ENCODE measurements around the gene CHAC1. TPM values are rescaled to one million over a fixed set of nuclear protein-coding genes. Genes with fewer than 3 reads are reported as not detected.
"Not testable (repeated sequence)": the region's sequence is repeated elsewhere in the genome, so short reads cannot be mapped to it uniquely, and the experiment has no call there.

Gene CHAC1
- total RNA-seq, 1 donor from 2014 or later: 45.6 TPM

GRCh38 chr15:40959331-40960141 is 6.3 kb downstream of the CHAC1 start:
- DNase-seq: no peak
- Mint-ChIP-seq H3K9me3 (ENCODE audit: unreplicated experiment) (peaks cover 6% of the 10 kb centered on the region), H3K4me1 (ENCODE audit: low read depth, unreplicated experiment) (peaks cover 7% of the 10 kb centered on the region), H3K27me3 (ENCODE audit: unreplicated experiment) (peaks cover 10% of the 10 kb centered on the region), H3K27ac (ENCODE audit: unreplicated experiment) (no peak overlapping the region), H3K36me3 (ENCODE audit: unreplicated experiment) (peaks cover 5% of the 10 kb centered on the region), H3K4me3 (ENCODE audit: unreplicated experiment) (no peak overlapping the region)
- no peak for TF ChIP-seq CTCF (IDR thresholded peaks at IDR 0.05; ENCODE audit: partially characterized antibody, unreplicated experiment)

DNA sequence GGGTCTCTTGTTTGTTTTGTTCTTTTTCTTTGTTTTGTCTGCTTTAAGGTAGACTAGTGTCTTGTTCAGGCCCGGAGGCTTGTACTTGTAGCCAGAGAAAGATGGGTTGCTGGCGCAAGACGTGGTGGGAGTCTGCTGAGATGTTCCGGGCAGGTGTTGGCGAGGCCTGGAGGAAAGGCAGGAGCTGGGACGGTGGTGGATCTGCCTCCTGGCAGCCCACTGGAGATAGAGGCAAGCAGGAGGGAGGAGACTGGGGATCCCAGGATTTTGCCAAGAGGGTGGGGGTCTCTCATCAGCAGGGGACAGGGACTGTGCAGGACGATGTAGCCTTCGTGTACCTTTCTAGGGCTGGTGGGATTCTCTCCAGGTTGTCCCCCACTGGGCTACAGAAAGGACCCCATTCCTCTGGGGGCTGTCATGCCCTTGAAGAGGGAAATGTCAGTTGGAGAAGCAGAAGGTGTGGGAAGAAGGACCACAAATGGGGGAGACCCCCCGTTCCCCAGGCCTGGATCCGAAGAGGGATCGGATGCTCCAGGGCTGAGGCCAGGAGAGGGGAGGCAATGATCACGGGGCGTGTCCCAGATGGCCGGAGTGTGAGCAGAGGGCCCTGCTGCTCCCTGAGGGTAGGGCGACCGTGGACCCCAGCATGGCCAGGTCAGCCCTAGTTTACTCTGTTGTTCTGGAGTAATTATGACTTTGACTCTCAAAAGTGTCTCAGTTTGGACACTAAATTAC is 7.0 kb downstream of the CHAC1 start:
- Mint-ChIP-seq H3K4me3 (ENCODE audit: unreplicated experiment) (no peak overlapping the region), H3K36me3 (ENCODE audit: unreplicated experiment) (peaks cover 5% of the 10 kb centered on the region), H3K27me3 (ENCODE audit: unreplicated experiment) (peaks cover 10% of the 10 kb centered on the region), H3K9me3 (ENCODE audit: unreplicated experiment) (peaks cover 4% of the 10 kb centered on the region), H3K4me1 (ENCODE audit: low read depth, unreplicated experiment) (peaks cover 7% of the 10 kb centered on the region), H3K27ac (ENCODE audit: unreplicated experiment) (no peak overlapping the region)
- no peak for DNase-seq
- TF ChIP-seq CTCF (IDR thresholded peaks at IDR 0.05; ENCODE audit: partially characterized antibody, unreplicated experiment): no peak

DNA sequence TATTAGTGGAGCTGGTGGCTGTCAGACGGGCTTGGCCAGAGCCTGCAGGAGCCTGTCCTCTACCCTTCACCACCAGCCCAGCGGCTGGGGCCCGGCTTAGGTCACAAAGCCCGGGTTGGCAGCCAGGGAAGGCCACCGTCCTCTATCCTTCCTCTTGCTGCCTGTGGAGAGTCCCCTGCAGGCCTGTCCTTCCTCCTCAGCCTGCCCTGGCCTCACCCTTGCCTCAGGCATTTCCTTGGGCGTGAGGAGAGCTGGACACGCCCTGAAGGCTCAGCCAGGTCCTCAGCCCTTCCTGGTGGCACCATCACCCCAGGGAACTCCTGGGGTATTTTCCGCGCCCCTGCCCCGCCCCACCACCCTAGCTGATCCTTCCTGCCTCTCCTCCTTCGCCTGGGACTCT is 7.7 kb downstream of the CHAC1 start:
- peaks cover 5% of the 10 kb centered on the region for H3K36me3 Mint-ChIP-seq (ENCODE audit: unreplicated experiment)
- peaks cover 4% of the 10 kb centered on the region for H3K9me3 Mint-ChIP-seq (ENCODE audit: unreplicated experiment)
- TF ChIP-seq CTCF (IDR thresholded peaks at IDR 0.05; ENCODE audit: partially characterized antibody, unreplicated experiment): no peak
- DNase-seq: no peak
- peaks cover 8% of the 10 kb centered on the region for H3K4me1 Mint-ChIP-seq (ENCODE audit: low read depth, unreplicated experiment)
- H3K27me3 Mint-ChIP-seq (ENCODE audit: unreplicated experiment): peaks cover 10% of the 10 kb centered on the region
- no peak overlapping the region for H3K27ac Mint-ChIP-seq (ENCODE audit: unreplicated experiment)
- H3K4me3 Mint-ChIP-seq (ENCODE audit: unreplicated experiment): no peak overlapping the region

DNA sequence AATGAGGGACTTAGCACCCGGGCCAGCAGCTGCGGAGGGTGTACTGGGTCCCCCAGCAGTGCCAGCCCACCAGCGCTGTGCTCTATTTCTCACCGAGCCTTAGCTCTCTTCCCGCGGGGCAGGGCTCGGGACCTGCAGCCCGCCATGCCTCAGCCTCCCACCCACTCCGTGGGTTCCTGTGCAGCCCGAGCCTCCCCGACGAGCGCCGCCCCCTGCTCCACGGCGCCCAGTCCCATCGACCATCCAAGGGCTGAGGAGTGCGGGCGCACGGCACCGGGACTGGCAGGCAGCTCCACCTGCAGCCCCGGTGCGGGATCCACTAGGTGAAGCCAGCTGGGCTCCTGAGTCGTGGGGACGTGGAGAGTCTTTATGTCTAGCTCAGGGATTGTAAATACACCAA is 8.5 kb downstream of the CHAC1 start:
- not testable (repeated sequence) for H3K4me3 Mint-ChIP-seq (ENCODE audit: unreplicated experiment); H3K27ac Mint-ChIP-seq (ENCODE audit: unreplicated experiment); DNase-seq; H3K9me3 Mint-ChIP-seq (ENCODE audit: unreplicated experiment); H3K36me3 Mint-ChIP-seq (ENCODE audit: unreplicated experiment)
- Mint-ChIP-seq H3K27me3 (ENCODE audit: unreplicated experiment) (peaks cover 10% of the 10 kb centered on the region), H3K4me1 (ENCODE audit: low read depth, unreplicated experiment) (peaks cover 17% of the 10 kb centered on the region)

GRCh38 chr15:40962317-40962716 is 9.0 kb downstream of the CHAC1 start:
- Mint-ChIP-seq H3K27me3 (ENCODE audit: unreplicated experiment) (peaks cover 10% of the 10 kb centered on the region), H3K4me1 (ENCODE audit: low read depth, unreplicated experiment) (peaks cover 18% of the 10 kb centered on the region)
- not testable (repeated sequence) for H3K27ac Mint-ChIP-seq (ENCODE audit: unreplicated experiment); H3K9me3 Mint-ChIP-seq (ENCODE audit: unreplicated experiment); DNase-seq; H3K36me3 Mint-ChIP-seq (ENCODE audit: unreplicated experiment); H3K4me3 Mint-ChIP-seq (ENCODE audit: unreplicated experiment)

- DNase-seq: no peak
- H3K9me3 Mint-ChIP-seq (ENCODE audit: unreplicated experiment): peaks cover 4% of the 10 kb centered on the region
- peaks cover 7% of the 10 kb centered on the region for H3K27me3 Mint-ChIP-seq (ENCODE audit: unreplicated experiment)
- no peak for TF ChIP-seq CTCF (IDR thresholded peaks at IDR 0.05; ENCODE audit: partially characterized antibody, unreplicated experiment)
- H3K27ac Mint-ChIP-seq (ENCODE audit: unreplicated experiment): no peak overlapping the region
- no peak overlapping the region for H3K4me3 Mint-ChIP-seq (ENCODE audit: unreplicated experiment)
- H3K4me1 Mint-ChIP-seq (ENCODE audit: low read depth, unreplicated experiment): peaks cover 18% of the 10 kb centered on the region
- H3K36me3 Mint-ChIP-seq (ENCODE audit: unreplicated experiment): peaks cover 5% of the 10 kb centered on the region
Measured at GRCh38 chr15:40963201-40963600, 9.9 kb downstream of the CHAC1 start.

Measured in glutamatergic neuron (in vitro differentiated cells).